H7 (cell line): ENCODE measurements around the gene THY1. TPM values are rescaled to one million over a fixed set of nuclear protein-coding genes. Genes with fewer than 3 reads are reported as not detected.

Experiments used
- DNase-seq: peaks from one replicate; pipeline ENCODE4 v3.0.0; 2012
- H3K27me3 ChIP-seq: 2 replicates; pipeline ENCODE4 v1.6.0; 2011; ENCODE audit warnings: mild to moderate bottlenecking, low read length; ENCODE audit not compliant: control insufficient read depth, insufficient read depth
- H3K36me3 ChIP-seq: replicated peaks from 2 replicates; pipeline ENCODE4 v1.5.1; 2011; ENCODE audit warnings: low read length; ENCODE audit not compliant: control insufficient read depth, insufficient read depth
- H3K4me3 ChIP-seq: 2 replicates; pipeline ENCODE4 v1.5.1; 2011; ENCODE audit warnings: low read depth, mild to moderate bottlenecking, control low read depth, low read length, moderate library complexity; ENCODE audit not compliant: insufficient read depth
- total RNA-seq: library from RNA; depleted of rRNA; stranded (reverse); fragments of >200 nt; shearing (Covaris generic); gene quantifications from 2 replicates; pipeline ENCODE4 v1.2.3, GENCODE V29; 2014

The THY1 gene
- total RNA-seq, 1 experiment from 2014 or later: 319 TPM

DNA sequence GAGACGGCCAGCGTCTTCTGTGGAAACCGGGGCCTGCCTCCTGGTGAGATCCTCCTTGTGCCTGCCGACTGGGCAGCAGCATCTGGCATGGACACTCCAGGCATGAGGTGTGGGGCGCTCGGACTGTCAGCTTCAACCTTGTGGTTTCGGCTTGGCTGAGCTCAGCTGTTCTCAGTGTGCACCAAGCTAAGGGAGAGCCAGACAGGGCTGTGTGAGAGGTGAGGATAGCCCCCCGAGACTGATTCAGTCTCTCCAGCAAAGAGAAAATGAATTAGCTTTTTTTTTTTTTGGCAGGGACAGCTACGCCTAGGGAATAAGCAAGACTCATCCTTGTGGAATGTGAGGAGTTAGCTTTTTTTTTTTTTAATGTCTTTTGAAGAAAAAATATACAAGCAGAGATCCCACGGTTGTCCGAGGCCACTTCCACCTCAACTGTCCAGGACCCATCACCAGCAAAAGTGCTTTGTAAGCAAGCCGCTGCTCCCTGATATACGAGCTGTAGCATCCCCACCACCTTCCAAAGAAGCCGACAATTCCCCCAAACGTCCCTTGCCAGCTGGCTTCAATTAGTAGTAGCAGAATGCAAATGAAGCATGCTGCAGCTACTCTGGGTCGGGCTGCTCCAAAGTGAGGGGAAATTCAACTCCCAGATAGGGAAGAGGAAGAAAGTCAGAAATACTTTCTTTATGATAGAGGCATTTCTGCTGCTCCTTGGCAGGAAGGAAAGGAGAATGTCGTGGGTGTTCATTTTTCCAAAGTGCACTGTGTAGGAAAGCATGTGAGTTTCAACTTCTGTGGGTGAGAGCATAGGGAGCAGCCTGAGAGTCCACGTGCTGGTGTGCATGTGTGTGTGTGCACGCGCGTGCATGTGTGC lies 9.7 kb upstream of the THY1 start:
- Histone ChIP-seq H3K36me3 (no peaks in the 10 kb centered on the region), H3K27me3 (no peaks in the 10 kb centered on the region; the same call in 1 of the 2 replicates), H3K4me3 (no peak overlapping the region)
- DNase-seq: peak; percentile 59

DNA sequence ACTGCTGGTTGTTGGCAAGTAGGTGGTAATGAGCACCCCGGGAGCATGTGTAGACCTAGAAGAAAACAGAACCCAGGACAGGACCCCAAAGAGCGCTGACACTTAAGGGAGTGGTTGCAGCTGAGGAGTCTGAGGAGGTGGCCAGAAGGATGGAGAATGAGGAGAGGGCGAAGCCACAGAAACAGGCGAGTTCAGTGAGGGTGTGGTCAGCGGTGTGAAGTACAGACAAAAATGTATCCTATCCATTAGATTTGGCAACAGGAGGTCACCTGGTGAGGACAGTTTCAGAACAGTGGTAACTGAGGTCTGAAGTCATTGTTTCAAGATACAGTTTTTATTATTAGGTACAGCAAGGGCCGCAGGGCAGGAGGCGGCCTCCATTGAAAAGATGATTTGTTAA lies 8.6 kb upstream of the THY1 start:
- H3K36me3 ChIP-seq: no peaks in the 10 kb centered on the region
- no peaks in the 10 kb centered on the region; the same call in 1 of the 2 replicates for H3K27me3 ChIP-seq
- H3K4me3 ChIP-seq: no peak overlapping the region
- DNase-seq: no peak

DNA sequence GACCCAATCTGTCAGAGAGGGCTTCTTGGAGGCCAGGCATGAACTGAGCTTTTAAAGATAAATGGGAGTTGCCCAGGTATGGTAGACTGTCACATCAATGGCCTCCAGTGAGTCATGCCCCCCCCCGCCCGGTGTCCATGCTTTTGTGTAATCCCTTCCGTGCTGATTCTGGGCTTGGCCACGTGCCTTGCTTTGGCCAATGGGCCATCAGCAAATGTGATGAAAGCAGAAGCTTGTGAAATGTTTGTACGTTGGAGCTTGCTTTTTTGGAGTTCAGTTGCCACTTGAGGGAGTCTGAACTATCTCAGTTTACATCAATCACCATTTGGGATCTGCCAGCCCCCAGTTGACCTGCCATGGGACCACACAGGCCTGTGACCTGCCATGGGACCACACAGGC lies 4.3 kb upstream of the THY1 start:
- no peaks in the 10 kb centered on the region; the same call in 1 of the 2 replicates for H3K27me3 ChIP-seq
- H3K36me3 ChIP-seq: no peaks in the 10 kb centered on the region
- H3K4me3 ChIP-seq: no peak overlapping the region
- DNase-seq: no peak

DNA sequence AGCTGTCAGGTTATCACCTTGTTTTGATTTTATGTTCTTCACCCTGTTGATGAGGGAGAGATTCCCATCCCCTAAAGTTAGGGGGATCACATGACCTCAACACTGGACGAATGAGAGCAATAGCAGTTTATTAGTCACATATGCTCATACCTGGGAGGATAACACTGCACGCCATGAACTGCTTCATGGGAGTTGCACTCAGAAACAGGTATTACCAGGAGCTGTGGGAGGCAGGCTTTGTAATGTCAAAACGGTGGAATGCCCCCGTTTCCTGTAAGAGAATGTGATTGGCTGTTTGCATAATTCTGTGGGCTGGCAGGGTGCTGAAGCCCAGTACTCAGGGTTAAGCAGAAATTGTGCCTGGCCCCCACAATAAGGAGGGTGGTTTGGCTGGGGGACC lies 3.2 kb upstream of the THY1 start:
- Histone ChIP-seq H3K36me3 (peaks cover 3% of the 10 kb centered on the region), H3K4me3 (no peak overlapping the region), H3K27me3 (no peaks in the 10 kb centered on the region; the same call in 1 of the 2 replicates)
- peak; percentile 73 for DNase-seq

DNA sequence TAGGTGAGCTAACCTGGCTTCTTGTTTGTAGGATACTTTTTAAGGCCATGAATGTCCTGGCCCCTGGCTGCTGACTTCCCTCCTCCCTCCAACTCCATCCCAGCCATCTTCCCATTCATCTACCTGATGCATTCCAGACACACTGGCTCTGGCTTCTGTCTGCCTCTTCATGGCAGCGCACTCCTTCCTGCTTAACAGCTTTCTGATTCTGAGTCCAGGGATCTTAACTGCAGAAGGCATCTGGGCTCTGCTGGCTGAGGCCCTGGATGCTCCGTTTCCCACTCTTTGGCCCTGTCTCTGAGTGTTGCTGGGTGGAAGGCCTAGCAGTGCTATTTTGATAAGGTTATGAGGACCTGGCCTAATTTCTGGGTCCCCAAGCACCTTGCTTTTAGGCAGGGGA lies 1.8 kb upstream of the THY1 start:
- peaks cover 16% of the 10 kb centered on the region for H3K36me3 ChIP-seq
- H3K4me3 ChIP-seq: no peak overlapping the region
- DNase-seq: no peak
- H3K27me3 ChIP-seq: no peaks in the 10 kb centered on the region; the same call in 1 of the 2 replicates

DNA sequence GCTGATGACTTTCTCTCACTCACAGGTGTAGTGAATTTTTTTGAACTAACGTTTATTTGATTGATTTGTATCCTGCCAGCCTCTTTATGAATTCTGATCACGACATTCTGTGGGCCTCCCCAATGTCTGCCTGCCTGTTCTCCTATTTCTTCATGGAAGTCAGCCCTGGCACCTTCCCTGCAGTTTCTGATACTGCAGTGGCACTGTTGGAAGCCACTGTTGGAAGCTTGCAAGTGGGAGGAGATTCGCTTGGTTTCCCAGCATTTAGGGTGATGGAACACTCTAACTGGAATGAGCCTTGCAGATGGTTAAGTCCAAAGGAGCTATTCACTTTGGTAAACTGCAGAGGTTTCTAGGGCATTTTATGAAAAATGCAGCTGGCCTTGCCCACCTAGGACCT lies 1.3 kb upstream of the THY1 start:
- H3K36me3 ChIP-seq: peaks cover 21% of the 10 kb centered on the region
- DNase-seq: no peak
- no peak overlapping the region for H3K4me3 ChIP-seq
- H3K27me3 ChIP-seq: no peaks in the 10 kb centered on the region; the same call in 1 of the 2 replicates

DNA sequence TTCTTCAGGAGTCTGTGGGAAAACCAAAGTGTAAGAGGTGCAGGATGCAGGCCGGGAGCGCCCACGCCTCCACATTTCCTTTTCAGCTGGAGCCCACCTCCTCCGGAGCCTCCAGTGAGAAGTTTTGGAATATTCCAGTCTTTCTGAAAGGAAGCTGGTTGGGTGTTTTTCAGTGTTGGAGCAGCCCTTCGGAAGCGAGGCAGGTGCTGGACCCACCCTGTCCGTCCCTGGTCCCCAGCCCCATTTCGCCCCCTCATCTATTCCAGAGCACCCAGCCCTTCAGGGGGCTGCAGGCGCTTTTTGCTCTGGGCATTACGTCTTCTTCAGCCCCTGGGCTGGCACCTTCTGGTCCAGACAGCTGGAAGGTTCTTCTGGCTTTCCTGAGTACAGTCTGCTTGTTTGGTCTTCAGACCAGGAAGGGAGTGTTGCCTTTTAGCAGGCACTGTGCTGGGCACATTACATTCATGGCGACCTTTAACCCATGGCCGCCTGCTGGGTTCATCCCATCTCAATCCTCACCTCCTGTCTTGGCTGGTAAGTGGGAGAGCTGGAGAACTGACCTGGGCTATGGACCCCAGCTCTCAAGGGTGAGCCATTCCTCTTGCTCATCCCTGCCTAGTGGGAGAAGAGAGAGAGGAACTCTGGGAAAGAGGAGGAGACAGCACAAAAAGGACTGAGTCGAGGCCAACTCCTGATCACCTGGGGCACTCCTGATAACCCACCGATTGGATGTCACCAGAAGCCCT lies 710 bp upstream of the THY1 start:
- H3K4me3 ChIP-seq: peak overlapping the region; percentile 95
- DNase-seq: no peak
- H3K36me3 ChIP-seq: peaks cover 27% of the 10 kb centered on the region
- no peaks in the 10 kb centered on the region; the same call in 1 of the 2 replicates for H3K27me3 ChIP-seq

DNA sequence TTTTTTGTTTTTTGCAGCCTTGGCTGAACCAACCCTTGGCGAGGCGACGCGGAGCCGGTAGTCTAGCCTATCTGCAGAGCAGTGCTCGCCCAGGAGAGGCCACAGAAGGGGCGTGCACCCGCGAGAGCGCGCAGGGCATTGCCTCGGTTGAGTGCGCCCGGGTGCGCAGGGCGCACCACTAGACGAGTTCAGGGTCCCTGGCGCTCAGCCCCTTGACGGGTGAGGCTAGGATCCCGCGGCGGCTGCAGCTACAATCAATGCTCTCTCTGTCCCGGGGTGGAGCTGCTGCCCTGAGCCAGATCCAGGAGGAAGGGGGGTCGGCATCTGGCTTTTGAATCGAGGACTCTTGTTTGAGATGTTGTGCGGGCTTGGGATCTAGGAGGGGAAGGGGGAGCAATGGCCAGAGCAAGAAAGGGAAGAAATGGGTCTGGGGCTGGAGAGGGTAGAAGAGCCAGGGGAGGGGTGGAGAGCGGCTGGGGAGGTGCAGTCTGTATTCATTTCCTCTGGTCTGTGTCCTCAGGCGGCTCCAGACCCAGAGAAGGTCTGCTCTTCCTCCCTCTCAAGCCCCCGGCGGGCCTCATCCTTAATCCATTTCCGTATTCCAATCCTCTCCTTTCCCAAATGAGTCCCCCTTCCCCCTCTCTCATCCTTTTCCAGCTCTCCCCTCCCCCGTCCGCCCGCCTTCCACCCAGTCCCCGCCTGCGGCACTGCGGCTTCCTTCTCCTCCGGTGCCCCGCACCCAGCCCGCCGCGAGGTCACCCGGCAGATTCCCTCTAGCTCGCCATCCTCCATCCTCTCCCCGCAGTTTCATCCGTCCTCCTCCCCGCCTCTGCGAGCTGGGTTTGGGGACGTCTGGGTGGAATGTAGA lies 797 bp downstream of the THY1 start:
- peak overlapping the region; percentile 95 for H3K4me3 ChIP-seq
- H3K27me3 ChIP-seq: no peaks in the 10 kb centered on the region; the same call in 1 of the 2 replicates
- H3K36me3 ChIP-seq: peaks cover 29% of the 10 kb centered on the region
- DNase-seq: peak; percentile 77

DNA sequence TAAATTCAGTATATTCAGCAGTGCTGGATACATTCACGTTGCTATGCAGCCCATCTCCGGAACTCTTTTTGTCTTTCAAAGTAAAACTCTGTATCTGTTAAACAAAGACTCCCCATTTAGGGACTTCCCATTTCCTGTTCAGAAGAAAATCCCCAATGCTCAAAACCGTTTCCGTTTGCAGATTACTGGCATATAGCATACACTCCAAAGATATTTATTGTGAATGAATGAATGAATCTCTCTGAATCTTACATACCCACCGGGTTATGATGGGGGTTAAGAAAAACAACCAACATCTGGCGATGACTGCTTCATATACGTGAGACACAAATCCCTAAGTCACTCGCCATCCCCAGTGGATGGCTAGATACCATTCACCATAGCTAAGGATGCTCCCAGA lies 1.6 kb downstream of the THY1 start:
- H3K36me3 ChIP-seq: peaks cover 29% of the 10 kb centered on the region
- no peak for DNase-seq
- peak overlapping the region; percentile 95 for H3K4me3 ChIP-seq
- H3K27me3 ChIP-seq: no peaks in the 10 kb centered on the region; the same call in 1 of the 2 replicates

DNA sequence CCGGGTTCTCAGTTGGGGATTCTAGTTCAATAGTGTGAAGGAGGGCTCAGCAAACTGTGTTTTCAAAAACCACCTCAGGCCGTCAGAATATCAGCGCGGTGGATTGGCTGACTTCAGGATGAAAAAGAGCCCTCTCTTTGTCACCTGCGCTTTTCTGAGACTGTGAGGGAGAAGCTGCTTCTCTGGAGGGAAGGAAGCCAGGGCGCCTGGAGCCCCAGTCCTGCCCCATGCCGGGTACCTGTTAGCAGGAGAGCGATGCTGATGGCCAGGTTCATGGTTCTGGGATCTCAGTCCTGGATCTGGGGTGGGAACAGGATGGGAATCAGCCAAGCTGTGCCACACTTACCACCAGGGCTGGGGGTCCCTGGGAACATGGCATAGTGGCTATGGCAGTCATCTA lies 2.3 kb downstream of the THY1 start:
- Histone ChIP-seq H3K36me3 (peaks cover 29% of the 10 kb centered on the region), H3K4me3 (peak overlapping the region; percentile 9; the same call in 1 of the 2 replicates), H3K27me3 (no peaks in the 10 kb centered on the region; the same call in 1 of the 2 replicates)
- no peak for DNase-seq

DNA sequence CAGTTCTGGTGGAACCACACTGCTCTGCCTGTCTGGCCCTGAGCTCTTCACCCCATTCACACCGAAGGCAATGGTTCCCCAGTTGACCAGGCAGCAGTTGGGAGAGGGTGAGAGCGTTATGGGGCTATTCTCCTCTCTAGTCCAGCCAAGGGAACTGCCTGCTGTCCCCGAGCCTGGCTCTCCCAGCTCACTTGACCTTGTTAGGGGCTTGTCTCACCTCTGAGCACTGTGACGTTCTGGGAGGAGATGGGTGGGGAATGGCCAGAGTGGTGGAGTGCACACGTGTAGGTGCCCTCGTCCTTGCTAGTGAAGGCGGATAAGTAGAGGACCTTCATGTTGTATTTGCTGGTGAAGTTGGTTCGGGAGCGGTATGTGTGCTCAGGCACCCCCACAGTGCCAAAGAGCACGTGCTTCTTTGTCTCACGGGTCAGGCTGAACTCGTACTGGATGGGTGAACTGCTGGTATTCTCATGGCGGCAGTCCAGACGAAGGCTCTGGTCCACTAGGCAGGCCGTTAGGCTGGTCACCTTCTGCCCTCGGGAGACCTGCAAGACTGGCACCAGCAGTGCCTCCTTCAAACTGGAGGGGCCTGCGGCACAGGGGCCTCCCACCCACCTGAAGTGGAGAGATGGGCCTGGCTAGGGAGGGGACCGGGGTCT lies 3.0 kb downstream of the THY1 start:
- Histone ChIP-seq H3K4me3 (no peak overlapping the region), H3K27me3 (no peaks in the 10 kb centered on the region; the same call in 1 of the 2 replicates), H3K36me3 (peaks cover 29% of the 10 kb centered on the region)
- no peak for DNase-seq

DNA sequence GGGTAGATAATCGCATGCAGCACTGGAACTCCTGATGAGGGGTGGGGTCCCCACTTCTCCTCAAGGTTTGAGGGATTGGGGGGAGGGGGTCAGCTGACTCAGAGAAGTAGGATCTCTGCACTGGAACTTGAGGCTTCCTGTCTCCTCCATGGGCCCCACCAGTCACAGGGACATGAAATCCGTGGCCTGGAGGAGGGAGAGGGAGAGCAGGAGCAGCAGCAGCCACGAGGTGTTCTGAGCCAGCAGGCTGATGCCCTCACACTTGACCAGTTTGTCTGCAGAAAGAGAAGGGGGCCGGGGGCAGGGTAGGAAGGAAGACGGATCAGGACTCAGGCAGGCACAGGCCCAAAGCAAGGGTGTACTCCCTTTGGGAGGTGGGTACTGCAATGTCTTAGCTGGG lies 3.7 kb downstream of the THY1 start:
- DNase-seq: peak; percentile 6
- no peaks in the 10 kb centered on the region; the same call in 1 of the 2 replicates for H3K27me3 ChIP-seq

DNA sequence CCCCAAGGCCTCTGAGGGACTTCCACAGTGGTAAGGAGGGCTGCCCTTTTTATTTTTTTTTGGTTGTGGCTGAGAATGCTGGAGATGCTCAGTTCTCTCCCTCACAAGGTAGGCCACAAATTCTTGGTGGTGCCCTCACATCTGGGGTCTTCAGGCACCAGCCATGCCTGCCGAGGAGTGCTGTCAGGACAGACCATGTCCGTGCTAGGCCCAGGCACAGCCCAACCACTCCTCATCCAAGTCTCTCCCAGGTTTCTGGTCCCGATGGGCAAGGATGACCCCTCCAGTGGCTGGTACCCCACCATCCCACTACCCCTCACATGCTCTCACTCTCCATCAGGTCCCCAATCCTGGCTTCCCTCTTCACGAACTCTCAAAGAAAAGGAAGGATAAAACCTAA lies 4.2 kb downstream of the THY1 start:
- peak; percentile 8 for DNase-seq
- H3K36me3 ChIP-seq: peaks cover 29% of the 10 kb centered on the region
- no peak overlapping the region for H3K4me3 ChIP-seq
- no peaks in the 10 kb centered on the region; the same call in 1 of the 2 replicates for H3K27me3 ChIP-seq

More for the DNA sequence above, 3.7 kb downstream of the THY1 start:
- Histone ChIP-seq H3K36me3 (peaks cover 29% of the 10 kb centered on the region), H3K4me3 (no peak overlapping the region)
